NCI-H2196 treated with DMSO at 0.1 percent for 48 hours (cell line): ENCODE results near the gene GGT1.
"Not testable (repeated sequence)": the region's sequence is repeated elsewhere in the genome, so short reads cannot be mapped to it uniquely, and the experiment has no call there.

Source experiments
- DNase-seq: peaks from one replicate; lab custom pipeline; 2025; ENCODE audit not compliant: unreplicated experiment; lab: John Stamatoyannopoulos, UW

The GGT1 gene

GRCh38 chr22:24633231-24634023 lies 30.4 kb downstream of the GGT1 start:
- not testable (repeated sequence) for DNase-seq

GRCh38 chr22:24634776-24635389 lies 31.9 kb downstream of the GGT1 start:
- not testable (repeated sequence) for DNase-seq

- DNase-seq, result not testable (repeated sequence)
Measured at GRCh38 chr22:24636513-24636912, 33.5 kb downstream of the GGT1 start.

- DNase-seq, result not testable (repeated sequence)
Measured at GRCh38 chr22:24642307-24642706, 39.3 kb downstream of the GGT1 start.

GRCh38 chr22:24644409-24644808 lies 41.4 kb downstream of the GGT1 start:
- DNase-seq, result not testable (repeated sequence)

GRCh38 chr22:24645408-24646399 lies 42.7 kb downstream of the GGT1 start:
- DNase-seq, result not testable (repeated sequence)

GRCh38 chr22:24646756-24647155 lies 43.8 kb downstream of the GGT1 start:
- not testable (repeated sequence) for DNase-seq

- DNase-seq, result not testable (repeated sequence)
Measured at GRCh38 chr22:24649371-24649770, 46.4 kb downstream of the GGT1 start.

GRCh38 chr22:24650884-24651283 lies 47.9 kb downstream of the GGT1 start:
- not testable (repeated sequence) for DNase-seq

GRCh38 chr22:24665395-24665794 lies 62.4 kb downstream of the GGT1 start:
- DNase-seq, result not testable (repeated sequence)

- DNase-seq, result not testable (repeated sequence)
Measured at GRCh38 chr22:24667904-24668303, 64.9 kb downstream of the GGT1 start.

GRCh38 chr22:24672532-24672931 lies 69.5 kb downstream of the GGT1 start:
- DNase-seq, result not testable (repeated sequence)
